GM19452 (cell line): Measurements from ENCODE around the gene ICAM1.
A peak's percentile ranks its signal among the peaks of the same experiment; 100 is the strongest.
"Not testable (repeated sequence)": the region's sequence is repeated elsewhere in the genome, so short reads cannot be mapped to it uniquely, and the experiment has no call there.

Source experiments
- ATAC-seq: cut with Tn5 transposase; IDR thresholded peaks from one replicate; pipeline ENCODE4 v1.9.1; 2021; ENCODE audit not compliant: unreplicated experiment

The ICAM1 gene

DNA sequence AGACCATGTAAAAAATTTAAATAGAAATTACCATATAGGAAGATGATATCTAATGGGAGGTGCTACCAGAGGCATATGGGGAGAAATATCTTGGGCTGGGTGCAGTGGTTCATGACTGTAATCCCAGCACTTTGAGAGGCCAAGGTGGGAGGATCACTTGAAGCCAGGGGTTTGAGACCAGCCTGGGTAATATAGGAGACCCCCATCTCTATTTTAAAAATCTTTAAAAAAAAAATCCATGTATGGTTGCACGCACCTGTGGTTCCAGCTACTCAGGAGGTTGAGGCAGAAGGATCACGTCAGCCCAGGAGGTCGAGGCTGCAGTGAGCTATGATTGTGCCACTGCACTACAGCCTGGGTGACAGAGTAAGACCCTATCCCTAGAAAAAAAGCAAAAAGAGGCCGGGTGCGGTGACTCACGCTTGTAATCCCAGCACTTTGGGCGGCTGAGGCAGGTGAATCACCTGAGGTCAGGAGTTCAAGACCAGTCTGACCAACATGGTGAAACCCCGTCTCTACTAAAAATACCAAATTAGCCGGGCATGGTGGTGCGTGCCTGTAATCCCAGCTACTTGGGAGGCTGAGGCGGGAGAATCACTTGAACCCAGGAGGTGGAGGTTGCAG lies 29.0 kb upstream of the ICAM1 start:
- ATAC-seq: not testable (repeated sequence)

- ATAC-seq: no peak
Observed at GRCh38 chr19:10243606-10244005, 27.3 kb upstream of the ICAM1 start.

GRCh38 chr19:10245189-10245939 lies 25.6 kb upstream of the ICAM1 start:
- no peak for ATAC-seq

GRCh38 chr19:10246511-10246910 lies 24.4 kb upstream of the ICAM1 start:
- no peak for ATAC-seq

GRCh38 chr19:10251792-10252694 lies 18.9 kb upstream of the ICAM1 start, which contains the start of gene MRPL4:
Gene MRPL4, plus strand, starts transcription at chr19:10252214. Its CDS starts 40 bp downstream, at chr19:10252254.
- peak; percentile 84 for ATAC-seq

GRCh38 chr19:10252707-10253106 lies 18.2 kb upstream of the ICAM1 start:
- no peak for ATAC-seq

GRCh38 chr19:10254244-10254643 lies 16.7 kb upstream of the ICAM1 start:
- ATAC-seq: no peak

DNA sequence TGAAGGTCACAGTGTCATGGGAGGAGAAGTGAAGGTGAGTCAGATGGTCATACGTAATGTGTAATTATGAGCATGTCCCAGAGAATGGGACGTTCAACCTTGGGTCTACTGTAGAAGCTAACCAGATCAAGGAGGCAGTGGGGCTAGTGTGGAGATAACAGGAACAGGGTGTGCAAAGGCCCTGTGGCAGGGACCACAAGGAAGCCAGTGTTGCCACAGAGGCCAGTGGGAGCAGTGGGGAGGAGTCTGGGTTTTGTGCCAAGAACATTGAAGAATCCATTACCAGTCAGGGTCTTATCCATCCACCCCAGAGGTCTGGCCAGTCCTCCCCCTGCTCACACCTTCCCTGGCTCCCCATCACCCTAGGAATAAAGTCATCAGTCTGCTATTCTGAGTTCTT lies 15.6 kb upstream of the ICAM1 start:
- no peak for ATAC-seq

DNA sequence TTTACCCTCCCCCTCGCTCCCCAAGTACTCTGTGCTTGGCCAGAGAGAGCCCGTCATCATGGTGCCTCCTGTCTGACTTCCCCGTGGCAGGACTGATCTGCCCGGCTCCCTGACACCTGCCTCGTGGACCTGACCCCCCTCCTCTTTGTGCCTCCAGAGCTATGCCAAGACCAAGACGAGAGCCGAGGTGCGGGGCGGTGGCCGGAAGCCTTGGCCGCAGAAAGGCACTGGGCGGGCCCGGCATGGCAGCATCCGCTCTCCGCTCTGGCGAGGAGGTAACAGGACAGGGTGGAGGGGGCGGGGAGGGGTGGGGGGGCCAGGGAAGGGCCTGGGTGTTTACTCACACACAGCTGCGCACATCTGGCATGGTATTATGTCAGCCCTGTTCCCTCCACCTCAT lies 14.4 kb upstream of the ICAM1 start:
- ATAC-seq: no peak

DNA sequence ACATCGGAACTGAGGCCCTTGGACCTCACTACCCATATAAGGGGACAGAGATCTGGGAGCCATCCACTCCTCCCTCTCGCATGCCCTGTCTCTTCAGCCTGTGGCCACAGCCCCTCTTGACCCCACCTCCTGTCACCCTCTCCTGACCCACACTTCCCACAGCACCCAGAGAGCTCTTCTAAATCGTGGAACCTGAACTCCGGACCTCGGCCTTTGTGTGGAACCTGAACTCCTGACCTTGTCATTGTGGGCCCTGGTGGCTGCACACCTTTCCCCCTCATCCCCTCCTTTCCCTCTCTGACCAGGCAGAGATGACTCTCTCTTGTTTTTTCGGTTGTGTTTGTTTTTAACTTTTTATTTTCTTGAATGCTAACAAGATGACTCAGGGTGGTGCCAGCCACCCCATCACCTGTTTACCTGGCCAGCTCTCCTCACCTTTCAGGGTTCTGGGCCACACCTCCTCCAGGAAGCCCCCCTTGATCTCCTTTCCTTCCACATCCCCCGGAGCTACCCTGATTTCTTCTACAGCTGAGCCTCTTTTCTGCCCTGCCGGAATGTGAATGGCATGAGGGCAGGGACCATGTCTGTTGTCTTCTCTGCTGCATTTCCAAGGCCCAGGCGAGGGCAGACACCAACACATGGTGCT lies 13.8 kb upstream of the ICAM1 start:
- ATAC-seq: no peak

DNA sequence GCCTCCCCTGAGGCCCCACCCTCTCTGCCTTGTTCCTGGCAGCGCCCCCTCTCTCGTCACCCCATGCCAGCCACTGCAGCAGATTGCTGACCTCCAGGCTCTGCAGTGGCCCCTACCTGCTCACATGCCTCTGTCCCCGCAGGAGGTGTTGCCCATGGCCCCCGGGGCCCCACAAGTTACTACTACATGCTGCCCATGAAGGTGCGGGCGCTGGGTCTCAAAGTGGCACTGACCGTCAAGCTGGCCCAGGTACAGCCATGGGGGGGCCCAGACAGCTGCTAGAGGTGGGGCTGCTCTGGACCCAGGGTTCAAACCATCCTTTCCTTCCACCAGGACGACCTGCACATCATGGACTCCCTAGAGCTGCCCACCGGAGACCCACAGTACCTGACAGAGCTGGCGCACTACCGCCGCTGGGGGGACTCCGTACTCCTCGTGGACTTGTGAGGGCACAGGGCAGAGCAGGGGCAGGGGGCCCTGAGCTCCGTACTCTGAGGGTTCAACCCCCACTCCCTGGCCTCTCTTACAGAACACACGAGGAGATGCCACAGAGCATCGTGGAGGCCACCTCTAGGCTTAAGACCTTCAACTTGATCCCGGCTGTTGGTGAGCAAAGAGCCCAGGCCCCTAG lies 12.7 kb upstream of the ICAM1 start:
- no peak for ATAC-seq

DNA sequence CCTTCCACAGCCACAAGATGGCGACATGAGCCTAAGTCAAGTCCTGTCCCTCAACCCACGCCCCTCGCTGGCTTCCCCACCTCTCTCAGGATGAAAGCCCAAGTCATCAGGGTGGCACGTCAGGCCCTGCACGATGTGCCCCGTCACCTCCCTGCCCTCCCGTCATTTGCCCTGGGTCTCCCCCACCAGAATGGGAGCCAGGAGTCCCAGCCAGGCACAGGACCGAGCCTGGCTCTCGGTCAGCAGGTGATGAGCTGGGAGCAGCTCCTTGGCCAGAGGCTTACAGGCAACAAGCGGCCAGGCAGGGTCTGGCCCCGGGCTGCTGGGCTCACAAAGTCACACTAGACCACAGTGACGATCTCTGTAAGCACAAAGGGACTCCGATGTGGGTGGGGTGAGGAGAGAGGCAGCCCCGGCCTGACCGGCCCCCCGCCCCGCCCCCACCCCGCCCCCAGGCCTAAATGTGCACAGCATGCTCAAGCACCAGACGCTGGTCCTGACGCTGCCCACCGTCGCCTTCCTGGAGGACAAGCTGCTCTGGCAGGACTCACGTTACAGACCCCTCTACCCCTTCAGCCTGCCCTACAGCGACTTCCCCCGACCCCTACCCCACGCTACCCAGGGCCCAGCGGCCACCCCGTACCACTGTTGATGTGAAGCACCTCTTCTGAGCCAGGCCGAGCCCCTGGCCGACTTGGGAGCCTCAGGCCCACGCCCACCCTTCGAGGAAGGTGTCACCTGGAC lies 11.6 kb upstream of the ICAM1 start:
- no peak for ATAC-seq

DNA sequence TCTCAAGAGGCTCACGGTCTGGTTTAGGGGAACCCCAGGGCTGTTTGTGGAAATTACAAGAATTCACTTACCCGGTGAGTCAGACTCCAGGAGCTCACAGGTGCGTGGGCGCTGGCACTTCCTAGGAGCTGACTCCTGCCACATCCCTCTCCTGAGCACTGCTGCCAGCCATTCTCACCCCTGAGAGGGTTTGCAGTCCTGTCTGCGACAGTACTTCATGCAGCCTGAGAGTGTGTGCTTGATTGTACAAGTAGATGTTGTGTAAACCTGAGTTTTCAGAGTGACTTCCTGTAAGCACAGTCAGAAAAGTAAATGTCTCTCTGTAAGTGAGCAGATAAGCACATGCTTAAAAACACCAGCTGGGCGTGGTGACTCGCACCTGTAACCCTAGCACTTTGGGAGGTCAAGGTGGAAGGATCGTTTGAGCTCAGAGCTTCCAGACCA lies 10.8 kb upstream of the ICAM1 start:
- ATAC-seq: no peak

DNA sequence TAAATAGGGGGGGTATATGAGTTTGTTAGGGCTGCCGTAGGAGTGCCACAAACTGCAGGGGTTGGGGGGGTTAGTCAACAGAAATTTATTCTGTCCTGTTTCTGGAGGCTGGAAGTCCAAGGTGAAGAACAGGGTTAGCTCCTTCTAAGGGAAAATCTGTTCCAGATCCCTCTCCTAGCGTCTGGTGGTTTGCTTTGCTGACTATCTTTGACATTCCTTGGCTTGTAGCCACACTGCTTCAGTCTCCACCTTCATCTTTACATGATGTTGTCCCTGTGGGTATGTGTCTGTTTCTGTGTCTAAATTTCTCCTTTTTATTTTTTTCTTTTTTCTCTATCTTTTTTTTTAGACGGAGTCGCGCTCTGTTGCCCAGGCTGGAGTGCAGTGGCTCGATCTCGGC lies 8.1 kb upstream of the ICAM1 start:
- ATAC-seq: no peak

- no peak for ATAC-seq
Observed at GRCh38 chr19:10266706-10267105, 4.2 kb upstream of the ICAM1 start.

- no peak for ATAC-seq
Observed at GRCh38 chr19:10268071-10268470, 2.8 kb upstream of the ICAM1 start.

DNA sequence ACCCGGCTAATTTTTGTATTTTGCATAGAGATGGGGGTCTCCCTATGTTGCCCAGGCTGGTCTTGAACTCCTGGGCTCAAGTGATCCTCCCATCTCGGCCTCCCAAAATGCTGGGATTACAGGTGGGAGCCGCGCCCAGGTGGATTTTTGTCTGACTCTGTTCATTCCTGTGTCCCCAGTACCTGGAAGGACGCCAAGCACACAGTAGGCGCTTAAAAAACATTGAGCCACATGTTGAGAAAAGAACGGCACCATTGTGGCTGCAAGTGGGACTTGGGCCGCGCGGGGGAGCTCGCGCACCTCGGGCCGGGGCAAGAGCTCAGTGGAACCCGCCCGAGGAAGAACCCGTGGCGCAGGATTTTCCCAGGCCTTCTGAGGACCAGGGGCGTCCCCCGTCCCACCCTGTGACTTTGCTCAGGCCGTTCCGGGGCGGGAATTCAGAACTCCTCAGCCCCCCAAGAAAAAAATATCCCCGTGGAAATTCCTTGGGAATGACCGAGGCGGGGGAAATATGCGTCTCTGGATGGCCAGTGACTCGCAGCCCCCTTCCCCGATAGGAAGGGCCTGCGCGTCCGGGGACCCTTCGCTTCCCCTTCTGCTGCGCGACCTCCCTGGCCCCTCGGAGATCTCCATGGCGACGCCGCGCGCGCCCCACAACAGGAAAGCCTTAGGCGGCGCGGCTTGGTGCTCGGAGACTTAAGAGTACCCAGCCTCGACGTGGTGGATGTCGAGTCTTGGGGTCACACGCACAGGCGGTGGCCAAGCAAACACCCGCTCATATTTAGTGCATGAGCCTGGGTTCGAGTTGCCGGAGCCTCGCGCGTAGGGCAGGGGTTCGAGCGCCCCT lies 1.4 kb upstream of the ICAM1 start:
- ATAC-seq: peak; percentile 45

- ATAC-seq: peak; percentile 43
Observed at GRCh38 chr19:10270180-10270615, 722 bp upstream of the ICAM1 start.

DNA sequence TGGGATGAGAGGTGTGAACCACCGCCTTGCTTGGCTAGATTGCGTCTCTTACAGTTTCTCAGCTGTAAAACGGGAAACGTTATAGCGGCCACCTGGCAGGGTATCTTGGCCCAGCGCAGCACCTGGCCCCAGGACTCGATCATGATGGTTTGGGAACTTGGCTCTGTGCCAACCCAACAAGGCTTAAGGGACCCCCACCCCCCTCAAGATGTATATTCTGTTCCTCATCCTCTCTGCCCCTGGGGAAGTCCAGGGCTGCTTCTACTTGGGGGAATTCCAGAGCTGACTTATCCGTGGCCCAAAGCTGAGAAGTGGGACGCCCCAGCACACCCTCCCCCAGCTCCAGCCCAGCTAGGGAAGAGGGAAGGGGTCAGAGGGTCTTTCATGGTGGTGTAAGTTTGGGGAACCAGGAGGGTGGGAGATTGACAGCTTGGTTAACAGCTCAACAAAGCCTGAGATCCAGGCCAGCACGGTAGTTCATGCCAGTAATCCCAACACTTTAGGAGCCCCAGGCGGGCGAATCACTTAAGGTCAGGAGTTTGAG lies 695 bp downstream of the ICAM1 start:
- no peak for ATAC-seq
